ENCODE results near the gene WDR33. TPM values are rescaled to one million over a fixed set of nuclear protein-coding genes. Genes with fewer than 3 reads are reported as not detected.

WDR33 gene
- total and polyA plus RNA-seq, 8 donors, result 7.9 to 99.9 (median 20.3) TPM

- H3K4me1 ChIP-seq, result peaks cover 0 to 15% (median 3%) of the 10 kb centered on the region in 4 donors
- no peak overlapping the region for H3K27ac ChIP-seq
- DNase-seq, result no peak
- H3K27me3 ChIP-seq, result no peaks in the 10 kb centered on the region
- 88 to 95% (median 89%) methylated on average over 6 of the region's 6 CpGs for WGBS, 5 donors
- peaks cover 34 to 68% (median 66%) of the 10 kb centered on the region in 4 donors for H3K36me3 ChIP-seq
- H3K9me3 ChIP-seq, result no peaks in the 10 kb centered on the region
- no peak for TF ChIP-seq POLR2A (IDR thresholded peaks at IDR 0.05)
- TF ChIP-seq CTCF (IDR thresholded peaks at IDR 0.05), result no peak
- no peak for TF ChIP-seq POLR2AphosphoS5 (IDR thresholded peaks at IDR 0.05)
- TF ChIP-seq EP300 (IDR thresholded peaks at IDR 0.05), result no peak
- H3K4me3 ChIP-seq, result no peak overlapping the region
- intact Hi-C loops (cut with DNase I; ENCODE audit: low total_unique reads), result no loop called here
Observed at GRCh38 chr2:127768775-127769479, 42.0 kb downstream of the WDR33 start.

- H3K27ac ChIP-seq, result no peak overlapping the region
- intact Hi-C loops (cut with DNase I; ENCODE audit: low total_unique reads), result no loop called here
- H3K4me3 ChIP-seq, result no peak overlapping the region
- no peaks in the 10 kb centered on the region for H3K27me3 ChIP-seq
- no peak for DNase-seq
- no peaks in the 10 kb centered on the region for H3K9me3 ChIP-seq
- H3K4me1 ChIP-seq, result no peaks in the 10 kb centered on the region
- no peak for TF ChIP-seq POLR2A (IDR thresholded peaks at IDR 0.05)
- no peak for TF ChIP-seq CTCF (IDR thresholded peaks at IDR 0.05)
- no peak for TF ChIP-seq EP300 (IDR thresholded peaks at IDR 0.05)
- TF ChIP-seq POLR2AphosphoS5 (IDR thresholded peaks at IDR 0.05), result no peak
- peaks cover 49 to 100% (median 94%) of the 10 kb centered on the region in 4 donors for H3K36me3 ChIP-seq
Observed at GRCh38 chr2:127763776-127764175, 47.2 kb downstream of the WDR33 start.

- no peak overlapping the region for H3K27ac ChIP-seq
- H3K9me3 ChIP-seq, result no peaks in the 10 kb centered on the region
- H3K4me1 ChIP-seq, result no peaks in the 10 kb centered on the region
- intact Hi-C loops (cut with DNase I; ENCODE audit: low total_unique reads), result no loop called here
- no peaks in the 10 kb centered on the region for H3K27me3 ChIP-seq
- no peak overlapping the region for H3K4me3 ChIP-seq
- DNase-seq, result no peak
- WGBS, 5 donors, result 88 to 94% (median 89%) methylated on average over 6 of the region's 6 CpGs
- TF ChIP-seq EP300 (IDR thresholded peaks at IDR 0.05), result no peak
- no peak for TF ChIP-seq CTCF (IDR thresholded peaks at IDR 0.05)
- no peak for TF ChIP-seq POLR2AphosphoS5 (IDR thresholded peaks at IDR 0.05)
- H3K36me3 ChIP-seq, result peaks cover 41 to 100% (median 88%) of the 10 kb centered on the region in 4 donors
Observed at GRCh38 chr2:127762846-127763245, 48.1 kb downstream of the WDR33 start.

GRCh38 chr2:127762441-127762840 lies 48.5 kb downstream of the WDR33 start:
- DNase-seq, result no peak
- TF ChIP-seq EP300 (IDR thresholded peaks at IDR 0.05) (no peak), CTCF (IDR thresholded peaks at IDR 0.05) (no peak), POLR2AphosphoS5 (IDR thresholded peaks at IDR 0.05) (no peak), POLR2A (IDR thresholded peaks at IDR 0.05) (no peak)
- Histone ChIP-seq H3K4me3 (no peak overlapping the region), H3K27me3 (no peaks in the 10 kb centered on the region), H3K9me3 (no peaks in the 10 kb centered on the region), H3K36me3 (peaks cover 37 to 96% (median 85%) of the 10 kb centered on the region in 4 donors), H3K27ac (no peak overlapping the region), H3K4me1 (no peaks in the 10 kb centered on the region)
- intact Hi-C loops (cut with DNase I; ENCODE audit: low total_unique reads), result no loop called here
- WGBS, 5 donors, result 84 to 94% (median 91%) methylated on average over 6 of the region's 6 CpGs
